HG03175 (cell line): ENCODE data around the gene PLA2G4B.

ENCODE experiments used
- ATAC-seq: cut with Tn5 transposase; IDR thresholded peaks from one replicate; pipeline ENCODE4 v1.9.1; 2021; ENCODE audit warnings: mild to moderate bottlenecking, moderate library complexity; ENCODE audit not compliant: unreplicated experiment

Gene PLA2G4B

GRCh38 chr15:41838400-41838897 is at the start of gene PLA2G4B:
Gene PLA2G4B, plus strand, starts transcription at chr15:41838847. Its CDS starts 67 bp downstream, at chr15:41838914.
- ATAC-seq, result no peak

- ATAC-seq, result no peak
These were observed 49.4 kb upstream of the PLA2G4B start for GRCh38 chr15:41789236-41789635.

- no peak for ATAC-seq
These were observed 49.0 kb upstream of the PLA2G4B start for GRCh38 chr15:41789662-41790061.

- no peak for ATAC-seq
These were observed 48.5 kb upstream of the PLA2G4B start for GRCh38 chr15:41790169-41790568.

- no peak for ATAC-seq
These were observed 47.7 kb upstream of the PLA2G4B start for GRCh38 chr15:41790756-41791546.

- ATAC-seq, result no peak
These were observed 47.1 kb upstream of the PLA2G4B start for GRCh38 chr15:41791547-41791937.

- ATAC-seq, result no peak
These were observed 46.5 kb upstream of the PLA2G4B start for GRCh38 chr15:41792000-41792637.

- ATAC-seq, result no peak
These were observed 44.6 kb upstream of the PLA2G4B start for GRCh38 chr15:41794081-41794480.

- no peak for ATAC-seq
These were observed 42.4 kb upstream of the PLA2G4B start for GRCh38 chr15:41795996-41796856.

GRCh38 chr15:41797201-41797944 is 41.3 kb upstream of the PLA2G4B start:
- ATAC-seq, result no peak

GRCh38 chr15:41798607-41799487 is 39.8 kb upstream of the PLA2G4B start:
- no peak for ATAC-seq

GRCh38 chr15:41799488-41799805 is 39.2 kb upstream of the PLA2G4B start:
- no peak for ATAC-seq

- no peak for ATAC-seq
These were observed 37.5 kb upstream of the PLA2G4B start for GRCh38 chr15:41801185-41801584.

- ATAC-seq, result no peak
These were observed 36.7 kb upstream of the PLA2G4B start for GRCh38 chr15:41801850-41802455.

- no peak for ATAC-seq
These were observed 34.3 kb upstream of the PLA2G4B start for GRCh38 chr15:41804361-41804760.

GRCh38 chr15:41804916-41805666 is 33.6 kb upstream of the PLA2G4B start:
- no peak for ATAC-seq

- ATAC-seq, result no peak
These were observed 32.9 kb upstream of the PLA2G4B start for GRCh38 chr15:41805711-41806110.

GRCh38 chr15:41806291-41807181 is 32.1 kb upstream of the PLA2G4B start:
- ATAC-seq, result no peak
